SU-DHL-6 (cell line): Measurements from ENCODE around the gene CTPS1.

Source experiments
- CTCF ChIP-seq: fragments of 200-600 bp; sonication (generic); IDR thresholded peaks from one replicate; pipeline ENCODE4 v1.5.1; 2017; ENCODE audit warnings: antibody characterized with exemption, mild to moderate bottlenecking, low read length, moderate library complexity; ENCODE audit not compliant: insufficient read depth, poor library complexity, severe bottlenecking
- EZH2phosphoT487 ChIP-seq: fragments of 200-600 bp; sonication (generic), shearing (Covaris generic); conservative IDR thresholded peaks from 2 replicates; pipeline ENCODE4 v1.6.1; 2018; ENCODE audit warnings: mild to moderate bottlenecking, antibody characterized with exemption, low read length, moderate library complexity, mixed read lengths

- TF ChIP-seq CTCF (no peak), EZH2phosphoT487 (no peak)
Measured at GRCh38 chr1:40956407-40956806, 23.1 kb upstream of the CTPS1 start.
